HUDEP-2 (cell line): ENCODE results near the gene PLEKHM3.

Source experiments
- DNase-seq, 76 experiments: peaks; one replicate each; lab custom pipeline; 2025; ENCODE audit not compliant: unreplicated experiment in 76 of 76; lab: John Stamatoyannopoulos, UW

Gene PLEKHM3

DNA sequence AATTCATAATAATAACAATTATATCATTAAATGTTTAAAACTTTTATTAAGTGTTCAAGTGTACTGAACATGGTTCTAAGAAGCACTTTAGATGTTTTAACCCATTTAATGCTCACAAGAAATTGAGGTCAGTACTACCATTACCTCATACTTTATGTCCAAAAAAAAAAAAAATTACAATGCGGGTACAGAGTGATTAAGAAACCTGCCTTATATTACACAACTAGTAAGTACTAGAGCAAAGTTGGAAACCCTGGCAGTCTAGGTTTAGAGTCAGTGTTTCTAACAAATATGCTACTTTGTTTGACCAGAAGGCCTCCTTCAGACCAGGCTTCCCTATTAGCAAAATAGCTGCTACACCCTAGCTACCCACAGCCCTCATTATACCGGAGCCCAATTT, 28.5 kb downstream of the PLEKHM3 start:
- no peak for DNase-seq

GRCh38 chr2:207995887-207996286, 29.4 kb downstream of the PLEKHM3 start:
- DNase-seq: no peak

DNA sequence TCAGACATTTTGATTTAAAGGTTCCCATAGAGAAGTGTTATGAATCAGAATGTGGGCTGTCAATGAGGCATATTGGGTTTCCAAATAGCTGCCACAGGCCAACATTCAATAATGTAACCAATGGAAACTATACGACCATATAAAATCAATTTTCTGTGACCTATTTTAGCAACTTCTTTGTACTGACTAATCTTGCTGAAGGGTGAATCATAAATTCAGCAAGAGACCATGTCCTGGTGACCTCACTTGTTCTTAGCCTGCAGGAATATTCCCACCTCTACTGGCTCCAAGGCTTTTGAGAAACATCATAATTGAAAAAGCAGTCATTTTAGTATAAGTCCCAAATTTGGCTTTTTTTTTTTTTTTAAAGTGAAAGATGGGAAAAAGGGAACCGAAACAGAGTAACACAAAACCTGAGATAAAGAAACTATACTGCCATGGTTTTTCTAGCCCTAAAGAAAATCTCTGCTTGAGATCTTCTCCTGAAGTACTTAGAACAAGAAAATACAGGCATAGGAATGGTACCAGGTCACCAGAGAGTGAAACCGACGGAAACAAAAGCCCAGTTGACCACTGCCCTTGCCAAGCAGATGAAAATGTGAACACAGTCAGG, 32.1 kb downstream of the PLEKHM3 start:
- DNase-seq: no peak

- no peak for DNase-seq
These were observed 33.4 kb downstream of the PLEKHM3 start for GRCh38 chr2:207991944-207992343.

DNA sequence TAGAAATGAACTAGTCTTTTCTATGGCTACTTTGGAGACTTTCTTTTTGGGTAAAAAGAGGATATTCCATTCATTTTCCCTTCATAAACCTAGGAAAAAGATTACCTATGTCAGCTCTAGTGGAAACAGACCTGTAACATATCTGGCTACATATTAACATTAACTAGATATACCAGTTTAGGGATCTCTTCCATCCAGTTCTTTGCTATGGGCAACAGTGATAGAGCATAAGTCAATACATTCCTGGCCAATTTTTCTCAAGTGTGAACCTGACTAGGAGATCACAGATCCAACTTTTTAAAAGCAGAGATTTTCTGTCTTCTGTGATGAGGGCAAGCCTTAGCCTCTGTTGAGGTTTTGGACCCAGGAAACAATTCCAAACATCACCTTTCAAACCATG, 34.5 kb downstream of the PLEKHM3 start:
- DNase-seq: no peak

GRCh38 chr2:207988975-207989374, 36.4 kb downstream of the PLEKHM3 start:
- DNase-seq: no peak

GRCh38 chr2:207987025-207987716, 38.2 kb downstream of the PLEKHM3 start:
- no peak for DNase-seq

- no peak for DNase-seq
These were observed 40.4 kb downstream of the PLEKHM3 start for GRCh38 chr2:207984765-207985480.

- no peak for DNase-seq
These were observed 41.7 kb downstream of the PLEKHM3 start for GRCh38 chr2:207983641-207984042.

DNA sequence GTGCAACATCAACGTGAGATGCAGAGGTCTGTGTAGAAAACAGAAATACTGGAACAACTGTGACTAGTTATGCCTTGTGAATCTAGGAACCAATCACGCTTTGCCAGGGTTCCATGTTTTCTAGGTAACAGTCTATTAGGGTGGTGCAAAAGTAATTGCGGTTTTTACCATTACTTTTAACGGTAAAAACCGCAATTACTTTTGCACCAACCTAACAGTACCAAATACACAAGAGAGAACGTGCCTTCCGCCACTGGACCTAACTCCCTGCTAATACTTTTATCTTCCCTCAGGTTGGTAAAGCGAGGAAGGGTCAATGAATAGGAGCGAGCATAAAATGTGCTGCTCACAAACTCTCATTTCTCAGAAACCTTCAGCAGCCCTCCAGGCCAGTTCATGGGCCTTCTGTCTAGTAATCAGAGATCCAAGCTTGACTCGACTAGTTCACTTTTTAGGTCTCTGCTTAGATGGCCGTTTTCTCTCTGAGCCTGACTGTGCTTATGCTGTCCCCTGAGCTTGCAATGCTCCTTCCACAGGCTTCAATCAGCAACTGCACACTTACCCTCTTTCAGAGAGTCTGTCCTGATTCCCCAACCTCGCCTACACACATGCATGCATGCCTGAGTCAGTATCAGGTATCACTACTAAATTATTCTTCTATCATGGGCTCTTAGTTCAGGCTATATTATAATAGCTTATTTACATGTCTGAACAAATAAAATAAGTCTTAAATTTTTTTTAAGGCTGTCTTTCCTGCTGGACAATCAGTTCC, 47.0 kb downstream of the PLEKHM3 start:
- no peak for DNase-seq

GRCh38 chr2:207975921-207976320, 49.4 kb downstream of the PLEKHM3 start:
- no peak for DNase-seq

GRCh38 chr2:207974216-207974605, 51.1 kb downstream of the PLEKHM3 start:
- DNase-seq: no peak

DNA sequence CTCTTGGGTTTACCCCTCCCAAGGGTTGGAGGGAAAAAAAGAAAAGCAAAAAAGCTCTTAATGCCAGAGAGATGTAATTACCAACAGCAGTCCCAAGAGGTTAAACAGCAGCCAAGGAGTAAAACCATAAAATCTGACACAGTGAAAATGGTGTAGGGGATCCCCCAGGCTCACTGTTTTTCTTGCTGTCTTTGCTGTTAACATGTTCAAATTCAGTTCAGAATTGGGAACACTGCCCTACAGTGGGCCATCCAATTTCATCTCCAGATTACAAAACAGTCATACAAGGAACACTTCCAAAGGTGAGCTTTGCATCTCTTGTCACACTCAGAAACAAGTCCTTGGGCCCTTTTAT, 54.5 kb downstream of the PLEKHM3 start:
- no peak for DNase-seq

- DNase-seq: no peak
These were observed 55.0 kb downstream of the PLEKHM3 start for GRCh38 chr2:207970147-207970825.

DNA sequence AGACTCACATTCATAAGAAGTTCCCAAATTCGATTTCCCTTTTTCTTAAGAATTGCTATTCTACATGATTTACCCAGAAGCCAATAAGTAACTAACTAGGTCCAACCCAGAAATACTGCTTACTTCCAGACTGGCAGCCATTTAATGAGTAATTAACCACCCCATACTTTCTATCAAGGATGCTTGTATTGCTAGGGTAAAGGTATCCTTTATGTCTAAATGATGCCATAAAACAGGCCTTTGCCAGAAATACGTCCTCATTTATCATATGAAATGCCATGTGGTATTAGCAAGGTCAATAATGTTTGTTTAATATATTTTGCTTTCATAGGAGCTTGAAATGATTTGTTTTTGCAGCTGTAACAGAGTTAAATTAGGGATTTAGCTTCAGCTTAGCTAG, 56.1 kb downstream of the PLEKHM3 start:
- DNase-seq: no peak

GRCh38 chr2:207967121-207967520, 58.2 kb downstream of the PLEKHM3 start:
- DNase-seq: no peak

- DNase-seq: no peak
These were observed 64.4 kb downstream of the PLEKHM3 start for GRCh38 chr2:207960911-207961310.

DNA sequence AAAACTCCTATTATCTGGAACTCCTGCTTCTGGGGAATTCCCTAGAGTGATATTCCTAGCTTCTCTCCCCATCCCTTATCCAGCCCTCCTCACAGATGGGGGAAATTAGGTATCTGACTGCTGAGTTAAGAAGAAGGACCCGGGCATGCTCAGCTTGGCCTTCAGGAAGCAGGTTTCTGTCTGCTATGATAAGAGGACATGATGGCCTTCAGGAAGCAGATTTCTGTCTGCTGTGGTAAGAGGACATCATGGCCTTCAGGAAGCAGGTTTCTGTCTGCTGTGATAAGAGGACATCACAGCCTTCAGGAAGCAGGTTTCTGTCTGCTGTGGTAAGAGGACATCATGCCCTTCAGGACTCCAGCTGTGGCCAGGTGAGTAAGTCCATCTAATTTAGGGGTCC, 65.2 kb downstream of the PLEKHM3 start:
- DNase-seq: peak in 3 of 76 experiments; percentile 5 to 10 (median 6)

DNA sequence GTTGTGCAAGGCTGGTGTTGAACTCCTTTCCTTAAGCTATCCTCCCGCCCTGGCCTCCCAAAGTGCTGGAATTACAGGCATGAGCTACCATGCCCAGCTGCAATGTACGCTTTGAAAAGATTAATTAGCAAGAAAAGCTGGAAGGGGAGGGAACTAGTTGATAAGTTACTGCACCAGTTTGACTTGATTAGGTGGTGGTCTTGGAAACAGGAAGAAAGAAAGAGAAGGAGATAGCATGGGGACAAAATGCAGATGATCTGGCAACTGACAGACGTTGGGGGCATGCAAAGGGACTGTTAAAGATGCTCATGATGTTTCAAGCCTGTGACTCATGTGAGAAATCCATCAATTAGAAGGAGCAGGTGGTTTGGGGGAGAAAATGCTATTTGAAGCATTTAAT, 68.6 kb downstream of the PLEKHM3 start:
- no peak for DNase-seq

DNA sequence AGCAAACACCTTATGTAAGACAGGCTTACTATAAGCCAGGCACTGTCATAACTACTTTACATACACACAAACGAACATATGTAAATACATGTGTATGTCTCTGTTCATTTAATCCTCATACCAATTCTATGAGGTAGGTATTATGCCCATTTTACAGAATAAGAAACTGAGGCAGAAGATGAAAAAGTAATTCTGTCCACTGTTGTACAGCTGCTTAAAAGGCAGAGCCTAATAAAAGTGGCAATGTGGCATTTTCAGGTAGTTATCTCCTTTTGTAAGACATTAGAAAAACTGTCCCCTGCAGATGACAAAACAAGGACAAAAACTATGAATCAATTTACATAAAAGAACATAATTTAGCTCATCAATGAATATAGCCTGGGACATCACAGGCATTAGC, 69.9 kb downstream of the PLEKHM3 start:
- DNase-seq: no peak

DNA sequence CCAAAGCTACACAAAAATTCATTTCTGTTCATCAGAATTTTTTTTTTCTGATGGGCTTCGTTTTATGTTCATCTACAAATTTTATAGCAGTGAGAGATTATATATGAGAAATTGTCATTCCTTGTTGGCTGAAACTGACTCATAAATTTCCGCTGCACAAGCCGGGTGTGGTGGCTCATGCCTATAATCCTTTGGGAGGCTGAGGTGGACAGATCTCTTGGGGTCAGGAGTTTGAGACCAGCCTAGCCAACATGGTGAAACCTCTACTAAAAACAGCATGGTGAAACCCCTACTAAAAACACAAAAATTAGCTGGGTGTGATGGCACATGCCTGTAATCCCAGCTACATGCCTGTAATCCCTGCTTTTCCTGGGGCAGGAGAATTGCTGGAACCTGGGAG, 72.0 kb downstream of the PLEKHM3 start:
- no peak for DNase-seq
